ENCODE results near the gene TMEM132C. TPM values are rescaled to one million over a fixed set of nuclear protein-coding genes. Genes with fewer than 3 reads are reported as not detected.

Gene TMEM132C
- total RNA-seq, 1 experiment from 2014 or later = not detected

DNA sequence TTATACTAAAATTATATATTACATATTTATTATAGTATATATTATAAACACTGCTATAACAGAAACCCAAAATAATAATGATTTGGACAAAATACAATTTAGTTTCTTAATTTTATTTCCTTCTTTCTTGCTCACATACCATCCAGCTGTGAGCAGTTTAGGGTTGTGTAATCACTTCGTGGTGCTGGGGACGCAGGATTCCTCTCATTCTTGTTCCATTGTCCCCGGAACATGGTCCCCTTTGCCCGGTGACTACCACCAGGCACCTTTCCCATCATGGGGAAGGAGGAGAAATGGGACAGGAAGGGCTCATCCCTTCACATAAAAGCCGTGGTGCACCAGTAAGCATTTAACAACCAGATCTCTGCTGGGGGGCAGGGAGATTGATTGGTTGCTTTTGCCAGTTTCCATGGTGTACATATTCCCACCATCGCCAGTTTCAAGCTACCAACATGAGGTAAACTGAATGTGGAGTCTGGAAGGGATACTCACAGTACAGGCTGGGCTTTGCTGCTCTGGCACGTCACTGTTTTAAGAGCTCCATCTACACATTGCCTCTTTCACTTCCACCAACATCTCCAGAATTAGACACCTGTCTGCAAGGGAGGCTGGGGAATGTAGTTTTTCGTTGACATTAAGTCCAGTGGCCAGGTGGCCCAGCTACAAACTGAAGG, 191.5 kb downstream of the TMEM132C start (continued):
- no peak for TF ChIP-seq ZNF396 (CRISPR knock-in tag; IDR thresholded peaks at IDR 0.05; ENCODE audit: borderline replicate concordance)
- no peak for TF ChIP-seq FOXP1 (CRISPR knock-in tag; IDR thresholded peaks at IDR 0.05; ENCODE audit: borderline replicate concordance)
- TF ChIP-seq ZNF121 (CRISPR knock-in tag; IDR thresholded peaks at IDR 0.05) = no peak
- TF ChIP-seq, protein P1, sequence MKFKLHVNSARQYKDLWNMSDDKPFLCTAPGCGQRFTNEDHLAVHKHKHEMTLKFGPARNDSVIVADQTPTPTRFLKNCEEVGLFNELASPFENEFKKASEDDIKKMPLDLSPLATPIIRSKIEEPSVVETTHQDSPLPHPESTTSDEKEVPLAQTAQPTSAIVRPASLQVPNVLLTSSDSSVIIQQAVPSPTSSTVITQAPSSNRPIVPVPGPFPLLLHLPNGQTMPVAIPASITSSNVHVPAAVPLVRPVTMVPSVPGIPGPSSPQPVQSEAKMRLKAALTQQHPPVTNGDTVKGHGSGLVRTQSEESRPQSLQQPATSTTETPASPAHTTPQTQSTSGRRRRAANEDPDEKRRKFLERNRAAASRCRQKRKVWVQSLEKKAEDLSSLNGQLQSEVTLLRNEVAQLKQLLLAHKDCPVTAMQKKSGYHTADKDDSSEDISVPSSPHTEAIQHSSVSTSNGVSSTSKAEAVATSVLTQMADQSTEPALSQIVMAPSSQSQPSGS (CRISPR knock-in tag; IDR thresholded peaks at IDR 0.05; ENCODE audit: borderline replicate concordance, low read depth) = no peak
- TF ChIP-seq, protein P2, sequence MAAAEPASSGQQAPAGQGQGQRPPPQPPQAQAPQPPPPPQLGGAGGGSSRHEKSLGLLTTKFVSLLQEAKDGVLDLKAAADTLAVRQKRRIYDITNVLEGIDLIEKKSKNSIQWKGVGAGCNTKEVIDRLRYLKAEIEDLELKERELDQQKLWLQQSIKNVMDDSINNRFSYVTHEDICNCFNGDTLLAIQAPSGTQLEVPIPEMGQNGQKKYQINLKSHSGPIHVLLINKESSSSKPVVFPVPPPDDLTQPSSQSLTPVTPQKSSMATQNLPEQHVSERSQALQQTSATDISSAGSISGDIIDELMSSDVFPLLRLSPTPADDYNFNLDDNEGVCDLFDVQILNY (CRISPR knock-in tag; IDR thresholded peaks at IDR 0.05) = no peak
- TF ChIP-seq, protein P3, sequence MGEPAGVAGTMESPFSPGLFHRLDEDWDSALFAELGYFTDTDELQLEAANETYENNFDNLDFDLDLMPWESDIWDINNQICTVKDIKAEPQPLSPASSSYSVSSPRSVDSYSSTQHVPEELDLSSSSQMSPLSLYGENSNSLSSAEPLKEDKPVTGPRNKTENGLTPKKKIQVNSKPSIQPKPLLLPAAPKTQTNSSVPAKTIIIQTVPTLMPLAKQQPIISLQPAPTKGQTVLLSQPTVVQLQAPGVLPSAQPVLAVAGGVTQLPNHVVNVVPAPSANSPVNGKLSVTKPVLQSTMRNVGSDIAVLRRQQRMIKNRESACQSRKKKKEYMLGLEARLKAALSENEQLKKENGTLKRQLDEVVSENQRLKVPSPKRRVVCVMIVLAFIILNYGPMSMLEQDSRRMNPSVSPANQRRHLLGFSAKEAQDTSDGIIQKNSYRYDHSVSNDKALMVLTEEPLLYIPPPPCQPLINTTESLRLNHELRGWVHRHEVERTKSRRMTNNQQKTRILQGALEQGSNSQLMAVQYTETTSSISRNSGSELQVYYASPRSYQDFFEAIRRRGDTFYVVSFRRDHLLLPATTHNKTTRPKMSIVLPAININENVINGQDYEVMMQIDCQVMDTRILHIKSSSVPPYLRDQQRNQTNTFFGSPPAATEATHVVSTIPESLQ (CRISPR knock-in tag; IDR thresholded peaks at IDR 0.05) = no peak
- no peak for TF ChIP-seq ETV6 (CRISPR knock-in tag; IDR thresholded peaks at IDR 0.05)

DNA sequence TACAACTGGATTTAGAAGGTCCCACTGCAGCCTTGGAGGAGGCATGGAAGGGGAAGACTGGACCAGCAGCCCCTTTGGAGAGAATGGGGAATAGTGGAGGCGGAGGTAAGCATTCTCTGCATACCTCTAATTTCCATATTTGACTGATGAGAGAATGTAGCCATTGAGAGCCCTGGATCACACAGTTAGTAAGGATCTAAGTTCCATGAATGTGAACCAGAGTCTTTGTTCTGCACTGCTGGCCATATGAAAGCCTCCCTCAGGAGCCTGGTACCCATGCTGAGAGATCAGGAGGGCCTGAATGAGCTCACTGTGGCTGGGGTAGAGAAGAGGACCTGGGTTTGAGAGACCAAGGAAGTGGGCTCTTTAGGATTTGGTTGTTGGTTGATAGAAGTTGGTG, 192.1 kb downstream of the TMEM132C start:
- no peak for TF ChIP-seq ETV6 (CRISPR knock-in tag; IDR thresholded peaks at IDR 0.05)
- TF ChIP-seq KAT7 (CRISPR knock-in tag; IDR thresholded peaks at IDR 0.05; ENCODE audit: borderline replicate concordance) = no peak
- TF ChIP-seq CREB1 (CRISPR knock-in tag; IDR thresholded peaks at IDR 0.05) = no peak
- TF ChIP-seq, protein P4, sequence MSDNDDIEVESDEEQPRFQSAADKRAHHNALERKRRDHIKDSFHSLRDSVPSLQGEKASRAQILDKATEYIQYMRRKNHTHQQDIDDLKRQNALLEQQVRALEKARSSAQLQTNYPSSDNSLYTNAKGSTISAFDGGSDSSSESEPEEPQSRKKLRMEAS (CRISPR knock-in tag; IDR thresholded peaks at IDR 0.05) = no peak
- CTCF ChIA-PET = no interaction called here
- POLR2A ChIA-PET = no interaction called here
- Mint-ChIP-seq H3K9me3 (peaks cover 65% of the 10 kb centered on the region), H3K27me3 (ENCODE audit: low read depth) (peaks cover 9% of the 10 kb centered on the region), H3K4me1 (no peaks in the 10 kb centered on the region), H3K27ac (no peak overlapping the region), H3K4me3 (no peak overlapping the region), H3K36me3 (peaks cover 68% of the 10 kb centered on the region)
- DNase-seq (ENCODE audit: low spot score) (no peak), ATAC-seq (no peak)

DNA sequence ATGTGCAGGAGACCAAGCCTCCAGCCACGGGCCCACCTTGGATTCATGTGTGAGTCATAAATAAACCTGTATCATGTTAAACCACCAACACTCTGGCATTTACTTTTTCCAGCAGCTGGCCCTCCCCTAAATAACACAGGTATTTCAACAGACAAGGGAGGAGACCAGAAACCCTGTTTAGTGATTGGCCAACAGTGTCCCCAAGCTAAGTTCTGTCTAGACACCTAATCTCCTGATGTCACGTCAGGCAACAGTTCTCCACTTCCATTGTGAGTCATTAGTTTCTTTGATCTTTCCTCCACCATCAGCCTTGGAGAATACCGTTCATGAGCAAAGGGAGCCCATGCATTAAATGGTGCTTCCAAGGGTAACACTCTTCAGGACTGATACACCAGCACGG, 196.9 kb downstream of the TMEM132C start:
- H3K4me3 Mint-ChIP-seq = no peak overlapping the region
- H3K27me3 Mint-ChIP-seq (ENCODE audit: low read depth) = peaks cover 9% of the 10 kb centered on the region
- CTCF ChIA-PET = no interaction called here
- POLR2A ChIA-PET = no interaction called here
- TF ChIP-seq ZNF121 (CRISPR knock-in tag; IDR thresholded peaks at IDR 0.05) = no peak
- TF ChIP-seq, protein P1 (CRISPR knock-in tag; IDR thresholded peaks at IDR 0.05; ENCODE audit: borderline replicate concordance, low read depth) = no peak
- no peak for TF ChIP-seq ZNF671 (CRISPR knock-in tag; IDR thresholded peaks at IDR 0.05)
- TF ChIP-seq, protein P2 (CRISPR knock-in tag; IDR thresholded peaks at IDR 0.05) = no peak
- H3K36me3 Mint-ChIP-seq = peaks cover 69% of the 10 kb centered on the region
- ATAC-seq = no peak
- no peak overlapping the region for H3K27ac Mint-ChIP-seq
- H3K9me3 Mint-ChIP-seq = peaks cover 60% of the 10 kb centered on the region
- no peak for DNase-seq (ENCODE audit: low spot score)
- H3K4me1 Mint-ChIP-seq = no peaks in the 10 kb centered on the region

DNA sequence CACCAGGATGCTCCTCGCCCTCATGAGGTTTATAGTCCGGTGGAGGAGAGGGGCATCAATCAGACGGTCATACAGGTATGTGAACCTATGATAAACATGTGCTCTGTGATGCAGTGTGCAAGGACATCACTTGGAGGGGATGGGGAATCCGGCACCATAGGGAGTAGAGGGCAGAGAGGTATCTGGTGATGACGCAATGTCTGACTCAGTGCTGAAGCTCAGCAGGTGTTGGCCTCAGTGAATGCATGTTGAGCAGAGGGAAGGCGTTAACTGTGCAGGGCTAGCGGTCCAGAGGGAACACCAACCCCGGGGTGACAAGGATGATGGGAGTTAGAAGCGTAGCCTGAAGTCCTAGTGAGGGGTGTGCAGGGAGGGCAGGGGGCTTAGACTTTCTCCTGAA, 200.9 kb downstream of the TMEM132C start:
- peaks cover 65% of the 10 kb centered on the region for H3K36me3 Mint-ChIP-seq
- H3K4me3 Mint-ChIP-seq = no peak overlapping the region
- DNase-seq (ENCODE audit: low spot score) (no peak), ATAC-seq (no peak)
- CTCF ChIA-PET = no interaction called here
- H3K27ac Mint-ChIP-seq = no peak overlapping the region
- POLR2A ChIA-PET = no interaction called here
- H3K9me3 Mint-ChIP-seq = peaks cover 67% of the 10 kb centered on the region
- peaks cover 5% of the 10 kb centered on the region for H3K27me3 Mint-ChIP-seq (ENCODE audit: low read depth)
- H3K4me1 Mint-ChIP-seq = no peaks in the 10 kb centered on the region
- TF ChIP-seq, protein P5, sequence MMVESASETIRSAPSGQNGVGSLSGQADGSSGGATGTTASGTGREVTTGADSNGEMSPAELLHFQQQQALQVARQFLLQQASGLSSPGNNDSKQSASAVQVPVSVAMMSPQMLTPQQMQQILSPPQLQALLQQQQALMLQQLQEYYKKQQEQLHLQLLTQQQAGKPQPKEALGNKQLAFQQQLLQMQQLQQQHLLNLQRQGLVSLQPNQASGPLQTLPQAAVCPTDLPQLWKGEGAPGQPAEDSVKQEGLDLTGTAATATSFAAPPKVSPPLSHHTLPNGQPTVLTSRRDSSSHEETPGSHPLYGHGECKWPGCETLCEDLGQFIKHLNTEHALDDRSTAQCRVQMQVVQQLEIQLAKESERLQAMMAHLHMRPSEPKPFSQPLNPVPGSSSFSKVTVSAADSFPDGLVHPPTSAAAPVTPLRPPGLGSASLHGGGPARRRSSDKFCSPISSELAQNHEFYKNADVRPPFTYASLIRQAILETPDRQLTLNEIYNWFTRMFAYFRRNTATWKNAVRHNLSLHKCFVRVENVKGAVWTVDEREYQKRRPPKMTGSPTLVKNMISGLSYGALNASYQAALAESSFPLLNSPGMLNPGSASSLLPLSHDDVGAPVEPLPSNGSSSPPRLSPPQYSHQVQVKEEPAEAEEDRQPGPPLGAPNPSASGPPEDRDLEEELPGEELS (CRISPR knock-in tag; IDR thresholded peaks at IDR 0.05) = no peak
- TF ChIP-seq GABPB1 (CRISPR knock-in tag; IDR thresholded peaks at IDR 0.05) (no peak), NR3C1 (CRISPR knock-in tag; conservative IDR thresholded peaks at IDR 0.05; ENCODE audit: low read depth) (no peak), PRRX2 (CRISPR knock-in tag; IDR thresholded peaks at IDR 0.05) (no peak)
- TF ChIP-seq, protein P6, sequence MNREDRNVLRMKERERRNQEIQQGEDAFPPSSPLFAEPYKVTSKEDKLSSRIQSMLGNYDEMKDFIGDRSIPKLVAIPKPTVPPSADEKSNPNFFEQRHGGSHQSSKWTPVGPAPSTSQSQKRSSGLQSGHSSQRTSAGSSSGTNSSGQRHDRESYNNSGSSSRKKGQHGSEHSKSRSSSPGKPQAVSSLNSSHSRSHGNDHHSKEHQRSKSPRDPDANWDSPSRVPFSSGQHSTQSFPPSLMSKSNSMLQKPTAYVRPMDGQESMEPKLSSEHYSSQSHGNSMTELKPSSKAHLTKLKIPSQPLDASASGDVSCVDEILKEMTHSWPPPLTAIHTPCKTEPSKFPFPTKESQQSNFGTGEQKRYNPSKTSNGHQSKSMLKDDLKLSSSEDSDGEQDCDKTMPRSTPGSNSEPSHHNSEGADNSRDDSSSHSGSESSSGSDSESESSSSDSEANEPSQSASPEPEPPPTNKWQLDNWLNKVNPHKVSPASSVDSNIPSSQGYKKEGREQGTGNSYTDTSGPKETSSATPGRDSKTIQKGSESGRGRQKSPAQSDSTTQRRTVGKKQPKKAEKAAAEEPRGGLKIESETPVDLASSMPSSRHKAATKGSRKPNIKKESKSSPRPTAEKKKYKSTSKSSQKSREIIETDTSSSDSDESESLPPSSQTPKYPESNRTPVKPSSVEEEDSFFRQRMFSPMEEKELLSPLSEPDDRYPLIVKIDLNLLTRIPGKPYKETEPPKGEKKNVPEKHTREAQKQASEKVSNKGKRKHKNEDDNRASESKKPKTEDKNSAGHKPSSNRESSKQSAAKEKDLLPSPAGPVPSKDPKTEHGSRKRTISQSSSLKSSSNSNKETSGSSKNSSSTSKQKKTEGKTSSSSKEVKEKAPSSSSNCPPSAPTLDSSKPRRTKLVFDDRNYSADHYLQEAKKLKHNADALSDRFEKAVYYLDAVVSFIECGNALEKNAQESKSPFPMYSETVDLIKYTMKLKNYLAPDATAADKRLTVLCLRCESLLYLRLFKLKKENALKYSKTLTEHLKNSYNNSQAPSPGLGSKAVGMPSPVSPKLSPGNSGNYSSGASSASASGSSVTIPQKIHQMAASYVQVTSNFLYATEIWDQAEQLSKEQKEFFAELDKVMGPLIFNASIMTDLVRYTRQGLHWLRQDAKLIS (CRISPR knock-in tag; IDR thresholded peaks at IDR 0.05; ENCODE audit: borderline replicate concordance) = no peak

Data from WTC11 (cell line).